Liver (tissue), 3 donors: Measurements from ENCODE around the gene LCMT1.

Experiments
- FOXA1 ChIP-seq: IDR thresholded peaks from 2 replicates; pipeline ENCODE4 v1.6.1; 2016; ENCODE audit warnings: antibody characterized with exemption
- NR2F2 ChIP-seq: IDR thresholded peaks from 2 replicates; pipeline ENCODE4 v1.6.1; 2016; ENCODE audit warnings: antibody characterized with exemption
- RAD21 ChIP-seq, 2 donors: IDR thresholded peaks; 2 replicates each; pipeline ENCODE4 v1.6.1; 2016; ENCODE audit warnings: antibody characterized with exemption in 2 of 2, mild to moderate bottlenecking in 2 of 2
- RXRA ChIP-seq, 2 donors: IDR thresholded peaks; 2 replicates each; pipeline ENCODE4 v1.6.1; 2017 to 2018; ENCODE audit warnings: antibody characterized with exemption in 2 of 2, mild to moderate bottlenecking in 1 of 2
- TAF1 ChIP-seq: conservative IDR thresholded peaks from 2 replicates; pipeline ENCODE4 v1.6.1; 2016; ENCODE audit warnings: antibody characterized with exemption, mild to moderate bottlenecking
- YY1 ChIP-seq: IDR thresholded peaks from 2 replicates; pipeline ENCODE4 v1.6.1; 2016; ENCODE audit warnings: antibody characterized with exemption, mild to moderate bottlenecking
- TF ChIP-seq, protein P1 (sequence below): fragments of 150-350 bp; IDR thresholded peaks from 2 replicates; pipeline ENCODE4 v1.5.1; 2017; ENCODE audit warnings: improper control_type of control experiment, low read depth, low read length; ENCODE audit not compliant: missing input control
- TF ChIP-seq, protein P2 (sequence below): IDR thresholded peaks from 2 replicates; pipeline ENCODE4 v1.6.1; 2016; ENCODE audit warnings: antibody characterized with exemption
- TF ChIP-seq, protein P3 (sequence below): IDR thresholded peaks from 2 replicates; pipeline ENCODE4 v1.6.1; 2016; ENCODE audit warnings: antibody characterized with exemption
- TF ChIP-seq, protein P4 (sequence below): IDR thresholded peaks from 2 replicates; pipeline ENCODE4 v1.6.1; 2016; ENCODE audit warnings: antibody characterized with exemption
- TF ChIP-seq, protein P5 (sequence below): IDR thresholded peaks from 2 replicates; pipeline ENCODE4 v1.6.1; 2016; ENCODE audit warnings: antibody characterized with exemption, mild to moderate bottlenecking
- donor health status: healthy.
- donor health status: healthy.

DNA sequence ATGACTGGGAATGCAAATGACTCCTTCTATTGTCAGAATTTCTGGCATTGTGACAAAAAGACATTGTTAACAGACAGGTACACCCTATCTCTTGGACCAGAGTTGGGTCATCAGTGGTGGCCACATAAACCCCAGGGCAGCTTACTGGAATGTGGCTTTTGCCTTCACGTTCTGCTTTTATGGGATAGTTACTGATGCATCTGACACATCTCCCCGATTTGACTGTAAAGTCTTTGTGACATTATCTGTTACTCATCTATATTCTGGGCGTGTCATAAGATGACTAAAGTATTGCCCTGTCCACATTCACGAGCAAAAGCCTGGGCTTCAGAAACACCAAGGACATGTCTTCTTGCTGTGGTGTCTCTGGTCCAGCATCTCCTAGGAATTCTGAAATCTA lies 86.5 kb downstream of the LCMT1 start:
- TF ChIP-seq, protein P1, sequence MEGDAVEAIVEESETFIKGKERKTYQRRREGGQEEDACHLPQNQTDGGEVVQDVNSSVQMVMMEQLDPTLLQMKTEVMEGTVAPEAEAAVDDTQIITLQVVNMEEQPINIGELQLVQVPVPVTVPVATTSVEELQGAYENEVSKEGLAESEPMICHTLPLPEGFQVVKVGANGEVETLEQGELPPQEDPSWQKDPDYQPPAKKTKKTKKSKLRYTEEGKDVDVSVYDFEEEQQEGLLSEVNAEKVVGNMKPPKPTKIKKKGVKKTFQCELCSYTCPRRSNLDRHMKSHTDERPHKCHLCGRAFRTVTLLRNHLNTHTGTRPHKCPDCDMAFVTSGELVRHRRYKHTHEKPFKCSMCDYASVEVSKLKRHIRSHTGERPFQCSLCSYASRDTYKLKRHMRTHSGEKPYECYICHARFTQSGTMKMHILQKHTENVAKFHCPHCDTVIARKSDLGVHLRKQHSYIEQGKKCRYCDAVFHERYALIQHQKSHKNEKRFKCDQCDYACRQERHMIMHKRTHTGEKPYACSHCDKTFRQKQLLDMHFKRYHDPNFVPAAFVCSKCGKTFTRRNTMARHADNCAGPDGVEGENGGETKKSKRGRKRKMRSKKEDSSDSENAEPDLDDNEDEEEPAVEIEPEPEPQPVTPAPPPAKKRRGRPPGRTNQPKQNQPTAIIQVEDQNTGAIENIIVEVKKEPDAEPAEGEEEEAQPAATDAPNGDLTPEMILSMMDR, result no peak
- TF ChIP-seq, protein P2, sequence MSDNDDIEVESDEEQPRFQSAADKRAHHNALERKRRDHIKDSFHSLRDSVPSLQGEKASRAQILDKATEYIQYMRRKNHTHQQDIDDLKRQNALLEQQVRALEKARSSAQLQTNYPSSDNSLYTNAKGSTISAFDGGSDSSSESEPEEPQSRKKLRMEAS, result no peak
- TF ChIP-seq, protein P3, sequence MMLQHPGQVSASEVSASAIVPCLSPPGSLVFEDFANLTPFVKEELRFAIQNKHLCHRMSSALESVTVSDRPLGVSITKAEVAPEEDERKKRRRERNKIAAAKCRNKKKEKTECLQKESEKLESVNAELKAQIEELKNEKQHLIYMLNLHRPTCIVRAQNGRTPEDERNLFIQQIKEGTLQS, result no peak
- TF ChIP-seq RAD21 (IDR thresholded peaks at IDR 0.05) (no peak), TAF1 (no peak), YY1 (no peak), NR2F2 (no peak), RXRA (IDR thresholded peaks at IDR 0.05) (no peak), FOXA1 (no peak)
- TF ChIP-seq, protein P4, sequence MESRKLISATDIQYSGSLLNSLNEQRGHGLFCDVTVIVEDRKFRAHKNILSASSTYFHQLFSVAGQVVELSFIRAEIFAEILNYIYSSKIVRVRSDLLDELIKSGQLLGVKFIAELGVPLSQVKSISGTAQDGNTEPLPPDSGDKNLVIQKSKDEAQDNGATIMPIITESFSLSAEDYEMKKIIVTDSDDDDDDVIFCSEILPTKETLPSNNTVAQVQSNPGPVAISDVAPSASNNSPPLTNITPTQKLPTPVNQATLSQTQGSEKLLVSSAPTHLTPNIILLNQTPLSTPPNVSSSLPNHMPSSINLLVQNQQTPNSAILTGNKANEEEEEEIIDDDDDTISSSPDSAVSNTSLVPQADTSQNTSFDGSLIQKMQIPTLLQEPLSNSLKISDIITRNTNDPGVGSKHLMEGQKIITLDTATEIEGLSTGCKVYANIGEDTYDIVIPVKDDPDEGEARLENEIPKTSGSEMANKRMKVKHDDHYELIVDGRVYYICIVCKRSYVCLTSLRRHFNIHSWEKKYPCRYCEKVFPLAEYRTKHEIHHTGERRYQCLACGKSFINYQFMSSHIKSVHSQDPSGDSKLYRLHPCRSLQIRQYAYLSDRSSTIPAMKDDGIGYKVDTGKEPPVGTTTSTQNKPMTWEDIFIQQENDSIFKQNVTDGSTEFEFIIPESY, result no peak
- TF ChIP-seq, protein P5, sequence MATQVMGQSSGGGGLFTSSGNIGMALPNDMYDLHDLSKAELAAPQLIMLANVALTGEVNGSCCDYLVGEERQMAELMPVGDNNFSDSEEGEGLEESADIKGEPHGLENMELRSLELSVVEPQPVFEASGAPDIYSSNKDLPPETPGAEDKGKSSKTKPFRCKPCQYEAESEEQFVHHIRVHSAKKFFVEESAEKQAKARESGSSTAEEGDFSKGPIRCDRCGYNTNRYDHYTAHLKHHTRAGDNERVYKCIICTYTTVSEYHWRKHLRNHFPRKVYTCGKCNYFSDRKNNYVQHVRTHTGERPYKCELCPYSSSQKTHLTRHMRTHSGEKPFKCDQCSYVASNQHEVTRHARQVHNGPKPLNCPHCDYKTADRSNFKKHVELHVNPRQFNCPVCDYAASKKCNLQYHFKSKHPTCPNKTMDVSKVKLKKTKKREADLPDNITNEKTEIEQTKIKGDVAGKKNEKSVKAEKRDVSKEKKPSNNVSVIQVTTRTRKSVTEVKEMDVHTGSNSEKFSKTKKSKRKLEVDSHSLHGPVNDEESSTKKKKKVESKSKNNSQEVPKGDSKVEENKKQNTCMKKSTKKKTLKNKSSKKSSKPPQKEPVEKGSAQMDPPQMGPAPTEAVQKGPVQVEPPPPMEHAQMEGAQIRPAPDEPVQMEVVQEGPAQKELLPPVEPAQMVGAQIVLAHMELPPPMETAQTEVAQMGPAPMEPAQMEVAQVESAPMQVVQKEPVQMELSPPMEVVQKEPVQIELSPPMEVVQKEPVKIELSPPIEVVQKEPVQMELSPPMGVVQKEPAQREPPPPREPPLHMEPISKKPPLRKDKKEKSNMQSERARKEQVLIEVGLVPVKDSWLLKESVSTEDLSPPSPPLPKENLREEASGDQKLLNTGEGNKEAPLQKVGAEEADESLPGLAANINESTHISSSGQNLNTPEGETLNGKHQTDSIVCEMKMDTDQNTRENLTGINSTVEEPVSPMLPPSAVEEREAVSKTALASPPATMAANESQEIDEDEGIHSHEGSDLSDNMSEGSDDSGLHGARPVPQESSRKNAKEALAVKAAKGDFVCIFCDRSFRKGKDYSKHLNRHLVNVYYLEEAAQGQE, result no peak
